IMR-90 (cell line): ENCODE data around the gene LUC7L3. TPM values are rescaled to one million over a fixed set of nuclear protein-coding genes. Genes with fewer than 3 reads are reported as not detected.

Source experiments
- CEBPB ChIP-seq: IDR thresholded peaks from 2 replicates; pipeline ENCODE4 v1.6.1; 2012; ENCODE audit warnings: low read depth, low read length, improper control_type of control experiment
- MAZ ChIP-seq: IDR thresholded peaks from 2 replicates; pipeline ENCODE4 v1.6.1; 2012; ENCODE audit warnings: low read depth, mild to moderate bottlenecking, low read length, improper control_type of control experiment, moderate library complexity, borderline replicate concordance
- polyA plus RNA-seq, 3 experiments: library from polyadenylated mRNA; depleted of rRNA; stranded (reverse); fragments of >200 nt; gene quantifications; 2 replicates each; pipeline ENCODE4 v1.2.3, GENCODE V29; 2012; ENCODE audit warnings: low replicate concordance in 1 of 3
- total RNA-seq: library from RNA; depleted of rRNA; stranded (reverse); fragments of >200 nt; gene quantifications from 2 replicates; pipeline ENCODE4 v1.2.3, GENCODE V29; 2012

The LUC7L3 gene
- total and polyA plus RNA-seq, 2 of the 4 experiments (the other 2 are of a cell fraction), result 17.7 to 44.7 TPM

GRCh38 chr17:50707289-50708049, 11.9 kb upstream of the LUC7L3 start, which contains the start of gene ANKRD40 (continued):
- TF ChIP-seq MAZ (peak; percentile 77; the same call in 1 of the 2 replicates), CEBPB (peak; percentile 77)
